Upper lobe of right lung (tissue), 1 donor: ENCODE data around the gene ZNF410. TPM values are rescaled to one million over a fixed set of nuclear protein-coding genes. Genes with fewer than 3 reads are reported as not detected.

Experiments
- ATAC-seq: fragments of 200-7000 bp; cut with Tn5 transposase; one replicate; pipeline ENCODE4 v1.9.1; 2020; ENCODE audit warnings: mild to moderate bottlenecking, moderate library complexity
- DNase-seq: peaks from one replicate; pipeline ENCODE4 v3.0.0-alpha.2; 2020
- H3K27ac ChIP-seq: fragments of 200-600 bp; one replicate; pipeline ENCODE4 v1.8.0; 2022
- H3K27me3 ChIP-seq: fragments of 200-600 bp; one replicate; pipeline ENCODE4 v1.8.0; 2022; ENCODE audit warnings: mild to moderate bottlenecking
- H3K36me3 ChIP-seq: fragments of 200-600 bp; one replicate; pipeline ENCODE4 v1.8.0; 2022
- H3K4me1 ChIP-seq: fragments of 200-600 bp; one replicate; pipeline ENCODE4 v1.8.0; 2022
- H3K4me3 ChIP-seq: fragments of 200-600 bp; one replicate; pipeline ENCODE4 v1.8.0; 2022; ENCODE audit warnings: mild to moderate bottlenecking
- H3K9me3 ChIP-seq: fragments of 200-600 bp; one replicate; pipeline ENCODE4 v1.8.0; 2022
- CTCF ChIP-seq: fragments of 200-600 bp; IDR thresholded peaks from one replicate; pipeline ENCODE4 v1.8.0; 2022; ENCODE audit warnings: antibody characterized with exemption
- intact Hi-C: fragments of 100-400 bp; cut with DNase I; formaldehyde crosslinking; loops from one replicate; pipeline ENCODE4 v1.11.0; 2022
- total RNA-seq: library from RNA; stranded (reverse); fragmentation: NEBNext Ultra II Directional; extraction: Animal tissue kit (Norgen Biotek cat#: 25700); gene quantifications from one replicate; pipeline ENCODE4 v1.2.1, GENCODE V29; 2021
- donor health status: DM: no; HTN: yes; CAD: no; lungs with severe emphysema.

ZNF410 gene
- total RNA-seq, 1 donor from 2014 or later: 50.6 TPM

- Histone ChIP-seq H3K36me3 (peaks cover 9% of the 10 kb centered on the region), H3K4me3 (no peak overlapping the region), H3K4me1 (no peaks in the 10 kb centered on the region), H3K9me3 (no peaks in the 10 kb centered on the region), H3K27ac (no peak overlapping the region), H3K27me3 (no peaks in the 10 kb centered on the region)
- ATAC-seq: no peak
- DNase-seq: no peak
- intact Hi-C loops: no loop called here
- TF ChIP-seq CTCF: no peak
These were observed 8.2 kb upstream of the ZNF410 start for GRCh38 chr14:73878436-73878835.

- ATAC-seq: no peak
- TF ChIP-seq CTCF: no peak
- H3K36me3 ChIP-seq: peaks cover 9% of the 10 kb centered on the region
- no peaks in the 10 kb centered on the region for H3K4me1 ChIP-seq
- intact Hi-C loops: no loop called here
- H3K27ac ChIP-seq: no peak overlapping the region
- H3K9me3 ChIP-seq: no peaks in the 10 kb centered on the region
- no peak for DNase-seq
- no peaks in the 10 kb centered on the region for H3K27me3 ChIP-seq
- no peak overlapping the region for H3K4me3 ChIP-seq
These were observed 7.6 kb upstream of the ZNF410 start for GRCh38 chr14:73879027-73879426.

- Histone ChIP-seq H3K27ac (no peak overlapping the region), H3K4me3 (no peak overlapping the region), H3K27me3 (no peaks in the 10 kb centered on the region), H3K4me1 (peaks cover 26% of the 10 kb centered on the region), H3K9me3 (no peaks in the 10 kb centered on the region), H3K36me3 (peaks cover 9% of the 10 kb centered on the region)
- intact Hi-C loops: no loop called here
- no peak for TF ChIP-seq CTCF
- DNase-seq (no peak), ATAC-seq (no peak)
These were observed 2.0 kb upstream of the ZNF410 start for GRCh38 chr14:73884438-73885190.

GRCh38 chr14:73887318-73887616, 608 bp downstream of the ZNF410 start:
- DNase-seq (no peak), ATAC-seq (no peak)
- Histone ChIP-seq H3K36me3 (no peaks in the 10 kb centered on the region), H3K27me3 (no peaks in the 10 kb centered on the region), H3K9me3 (no peaks in the 10 kb centered on the region), H3K4me3 (peak overlapping the region; percentile 95), H3K27ac (peak overlapping the region; percentile 94), H3K4me1 (peaks cover 26% of the 10 kb centered on the region)
- intact Hi-C loops: no loop called here
- no peak for TF ChIP-seq CTCF

GRCh38 chr14:73887694-73888459, 1.2 kb downstream of the ZNF410 start:
- H3K4me1 ChIP-seq: peaks cover 26% of the 10 kb centered on the region
- no peaks in the 10 kb centered on the region for H3K9me3 ChIP-seq
- H3K27ac ChIP-seq: peak overlapping the region; percentile 94
- peak overlapping the region; percentile 95 for H3K4me3 ChIP-seq
- intact Hi-C loops: no loop called here
- H3K36me3 ChIP-seq: no peaks in the 10 kb centered on the region
- ATAC-seq (no peak), DNase-seq (no peak)
- no peaks in the 10 kb centered on the region for H3K27me3 ChIP-seq
- no peak for TF ChIP-seq CTCF
